Muscle layer of duodenum (tissue), 2 donors: ENCODE results near the gene UGCG.
"Not testable (repeated sequence)": the region's sequence is repeated elsewhere in the genome, so short reads cannot be mapped to it uniquely, and the experiment has no call there.

Experiments
- H3K27ac ChIP-seq: one replicate; pipeline ENCODE4 v1.7.0; 2013; ENCODE audit warnings: mild to moderate bottlenecking, low read length
- H3K27me3 ChIP-seq: one replicate; pipeline ENCODE4 v1.7.0; 2013; ENCODE audit warnings: low read depth, mild to moderate bottlenecking, control low read depth, low read length
- H3K36me3 ChIP-seq, 2 donors: one replicate each; pipeline ENCODE4 v1.7.0; 2013; ENCODE audit warnings: low read length in 2 of 2, control low read depth in 1 of 2, mild to moderate bottlenecking in 1 of 2; ENCODE audit not compliant: insufficient read depth in 2 of 2, control insufficient read depth in 1 of 2
- H3K4me1 ChIP-seq, 2 donors: one replicate each; pipeline ENCODE4 v1.7.0; 2013; ENCODE audit warnings: low read length in 2 of 2, mild to moderate bottlenecking in 2 of 2, control low read depth in 1 of 2, moderate library complexity in 1 of 2; ENCODE audit not compliant: insufficient read depth in 2 of 2, control insufficient read depth in 1 of 2
- H3K4me3 ChIP-seq, 2 donors: one replicate each; pipeline ENCODE4 v1.7.0; 2013; ENCODE audit warnings: low read length in 2 of 2, low read depth in 1 of 2, mild to moderate bottlenecking in 1 of 2
- H3K9me3 ChIP-seq, 2 donors: one replicate each; pipeline ENCODE4 v1.7.0; 2013; ENCODE audit warnings: low read length in 2 of 2, control low read depth in 1 of 2, mild to moderate bottlenecking in 1 of 2; ENCODE audit not compliant: control insufficient read depth in 1 of 2
- donor health status: healthy.

Gene UGCG

GRCh38 chr9:111939322-111939721, 42.7 kb downstream of the UGCG start:
- H3K4me3 ChIP-seq: no peak overlapping the region
- no peaks in the 10 kb centered on the region for H3K9me3 ChIP-seq
- H3K27me3 ChIP-seq: no peaks in the 10 kb centered on the region
- no peak overlapping the region for H3K27ac ChIP-seq
- H3K4me1 ChIP-seq: peaks cover 0 to 8% of the 10 kb centered on the region in 2 donors
- peaks cover 8 to 9% of the 10 kb centered on the region in 2 donors for H3K36me3 ChIP-seq

- no peaks in the 10 kb centered on the region for H3K27me3 ChIP-seq
- H3K4me3 ChIP-seq: no peak overlapping the region
- H3K9me3 ChIP-seq: no peaks in the 10 kb centered on the region
- peaks cover 0 to 4% of the 10 kb centered on the region in 2 donors for H3K36me3 ChIP-seq
- H3K27ac ChIP-seq: no peak overlapping the region
- H3K4me1 ChIP-seq: peaks cover 0 to 8% of the 10 kb centered on the region in 2 donors
Observed at GRCh38 chr9:111940697-111941096, 44.1 kb downstream of the UGCG start.

DNA sequence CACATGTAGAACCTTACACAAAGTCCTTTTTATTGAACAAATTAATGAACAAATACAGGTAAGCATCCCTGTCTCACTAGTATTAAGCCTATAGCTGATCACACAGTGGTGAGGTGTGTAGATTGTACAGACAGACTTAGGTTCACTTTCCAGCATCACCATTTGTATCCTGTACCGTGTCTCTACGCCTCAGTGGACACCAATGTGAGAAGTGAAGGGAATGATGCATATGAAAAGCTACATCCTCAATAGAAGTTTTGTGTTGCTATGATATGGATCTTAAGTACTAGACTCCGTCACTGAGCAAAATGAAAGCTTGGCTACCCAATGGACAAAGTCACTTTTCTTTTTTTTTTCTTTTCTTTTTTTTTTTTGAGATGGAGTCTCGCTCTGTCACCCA, 46.6 kb downstream of the UGCG start:
- Histone ChIP-seq H3K4me1 (no peaks in the 10 kb centered on the region), H3K9me3 (no peaks in the 10 kb centered on the region), H3K27ac (no peak overlapping the region), H3K27me3 (no peaks in the 10 kb centered on the region), H3K36me3 (no peaks in the 10 kb centered on the region), H3K4me3 (no peak overlapping the region)

- no peaks in the 10 kb centered on the region for H3K4me1 ChIP-seq
- H3K4me3 ChIP-seq: no peak overlapping the region
- no peaks in the 10 kb centered on the region for H3K36me3 ChIP-seq
- H3K27me3 ChIP-seq: no peaks in the 10 kb centered on the region
- H3K9me3 ChIP-seq: no peaks in the 10 kb centered on the region
- no peak overlapping the region for H3K27ac ChIP-seq
Observed at GRCh38 chr9:111943746-111944145, 47.1 kb downstream of the UGCG start.

GRCh38 chr9:111944241-111944866, 47.7 kb downstream of the UGCG start:
- H3K4me1 ChIP-seq: no peaks in the 10 kb centered on the region
- H3K4me3 ChIP-seq: no peak overlapping the region
- H3K27ac ChIP-seq: no peak overlapping the region

GRCh38 chr9:111945216-111945615, 48.6 kb downstream of the UGCG start:
- no peaks in the 10 kb centered on the region for H3K9me3 ChIP-seq
- no peak overlapping the region for H3K4me3 ChIP-seq
- no peak overlapping the region for H3K27ac ChIP-seq
- no peaks in the 10 kb centered on the region for H3K36me3 ChIP-seq
- no peaks in the 10 kb centered on the region for H3K27me3 ChIP-seq
- no peaks in the 10 kb centered on the region for H3K4me1 ChIP-seq

More at GRCh38 chr9:111944241-111944866, 47.7 kb downstream of the UGCG start:
- Histone ChIP-seq H3K9me3 (no peaks in the 10 kb centered on the region), H3K36me3 (no peaks in the 10 kb centered on the region), H3K27me3 (no peaks in the 10 kb centered on the region)

DNA sequence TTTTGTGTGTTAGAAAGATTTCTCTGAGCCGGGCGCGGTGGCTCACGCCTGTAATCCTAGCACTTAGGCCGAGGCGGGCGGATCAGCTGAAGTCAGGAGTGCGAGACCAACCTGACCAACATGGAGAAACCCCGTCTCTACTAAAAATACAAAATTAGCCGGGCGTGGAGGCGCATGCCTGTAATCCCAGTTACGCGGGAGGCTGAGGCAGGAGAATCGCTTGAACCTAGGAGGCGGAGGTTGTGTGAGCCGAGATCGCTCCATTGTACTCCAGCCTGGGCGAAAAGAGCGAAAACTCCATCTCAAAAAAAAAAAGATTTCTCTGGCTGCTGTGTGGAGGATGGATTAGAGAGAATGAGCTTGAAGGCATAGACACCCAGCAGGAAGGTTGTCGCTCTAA, 51.5 kb downstream of the UGCG start:
- not testable (repeated sequence) for H3K36me3 ChIP-seq, H3K4me1 ChIP-seq, H3K4me3 ChIP-seq, H3K9me3 ChIP-seq, H3K27me3 ChIP-seq, H3K27ac ChIP-seq

GRCh38 chr9:111948951-111949350, 52.3 kb downstream of the UGCG start:
- Histone ChIP-seq H3K9me3 (no peaks in the 10 kb centered on the region), H3K4me1 (no peaks in the 10 kb centered on the region), H3K4me3 (no peak overlapping the region), H3K27me3 (no peaks in the 10 kb centered on the region), H3K36me3 (no peaks in the 10 kb centered on the region), H3K27ac (no peak overlapping the region)

GRCh38 chr9:111949919-111950318, 53.3 kb downstream of the UGCG start:
- H3K27ac ChIP-seq: no peak overlapping the region
- H3K9me3 ChIP-seq: no peaks in the 10 kb centered on the region
- H3K4me3 ChIP-seq: no peak overlapping the region
- H3K27me3 ChIP-seq: no peaks in the 10 kb centered on the region
- no peaks in the 10 kb centered on the region for H3K36me3 ChIP-seq
- no peaks in the 10 kb centered on the region for H3K4me1 ChIP-seq

- H3K27ac ChIP-seq: no peak overlapping the region
- no peak overlapping the region for H3K4me3 ChIP-seq
- no peaks in the 10 kb centered on the region for H3K27me3 ChIP-seq
- no peaks in the 10 kb centered on the region for H3K9me3 ChIP-seq
- H3K36me3 ChIP-seq: no peaks in the 10 kb centered on the region
- no peaks in the 10 kb centered on the region for H3K4me1 ChIP-seq
Observed at GRCh38 chr9:111952559-111952958, 55.9 kb downstream of the UGCG start.

DNA sequence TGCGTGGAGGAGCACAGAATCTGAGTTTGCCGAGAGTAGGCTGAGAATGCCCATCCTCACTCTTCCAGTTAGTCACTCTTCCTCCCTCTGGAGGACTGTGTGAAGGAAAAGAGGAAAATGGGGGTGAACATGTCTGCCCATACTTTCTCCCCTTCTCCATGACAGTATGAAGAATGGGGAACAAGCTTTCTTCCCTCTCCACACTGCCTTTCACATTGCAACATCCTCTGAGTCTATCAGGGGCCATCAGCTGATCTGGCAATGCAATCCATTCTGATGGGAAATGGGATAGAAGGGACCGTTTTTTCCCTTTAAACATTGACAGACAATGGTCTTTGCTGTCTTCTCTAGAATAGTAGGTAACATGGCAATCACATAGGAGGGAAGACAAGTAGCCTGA, 56.8 kb downstream of the UGCG start:
- no peak overlapping the region for H3K27ac ChIP-seq
- no peaks in the 10 kb centered on the region for H3K36me3 ChIP-seq
- no peak overlapping the region for H3K4me3 ChIP-seq
- H3K4me1 ChIP-seq: peaks cover 0 to 3% of the 10 kb centered on the region in 2 donors
- no peaks in the 10 kb centered on the region for H3K9me3 ChIP-seq
- no peaks in the 10 kb centered on the region for H3K27me3 ChIP-seq

DNA sequence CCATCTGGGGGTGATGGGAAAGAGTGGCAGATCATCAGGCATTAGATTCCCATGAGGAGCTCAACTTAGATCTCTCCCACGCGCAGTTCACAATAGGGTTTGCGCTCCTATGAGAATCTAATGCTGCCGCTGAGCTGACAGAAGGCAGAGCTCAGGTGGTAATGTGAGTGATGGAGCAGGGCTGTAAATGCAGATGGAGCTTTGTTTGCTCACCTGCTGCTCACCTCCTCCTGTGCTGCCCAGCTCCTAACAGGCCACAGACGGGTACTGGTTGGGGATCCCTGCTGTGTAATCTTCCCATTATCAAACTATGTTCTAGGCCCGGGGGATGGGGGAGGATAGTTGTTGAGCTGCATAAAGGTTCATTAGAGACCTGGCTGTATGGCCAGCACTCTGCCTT, 58.4 kb downstream of the UGCG start:
- Histone ChIP-seq H3K9me3 (no peaks in the 10 kb centered on the region), H3K4me1 (peaks cover 0 to 3% of the 10 kb centered on the region in 2 donors), H3K27ac (no peak overlapping the region), H3K36me3 (no peaks in the 10 kb centered on the region), H3K4me3 (no peak overlapping the region), H3K27me3 (no peaks in the 10 kb centered on the region)
